Activated CD4-positive, alpha-beta T cell treated with anti-CD3 and anti-CD28 coated beads, Interleukin-10, Interleukin-2, amounts not matched to agents 100 ng/mL and 50 ng/mL, durations not matched to agents 16 hours and 8 hours (primary cell): ENCODE measurements around the gene H2BW2.
"Not testable (repeated sequence)": the region's sequence is repeated elsewhere in the genome, so short reads cannot be mapped to it uniquely, and the experiment has no call there.

ENCODE experiments used
- DNase-seq: peaks from one replicate; pipeline ENCODE4 v3.0.0-alpha.2; 2020

The H2BW2 gene

GRCh38 chrX:104039689-104040505 is at the start of gene H2BW2:
Gene H2BW2 (plus strand): TSS chrX:104039956. CDS start chrX:104039995, 39 bp downstream.
- DNase-seq, result no peak

GRCh38 chrX:103999234-103999633 is 40.5 kb upstream of the H2BW2 start:
- DNase-seq, result no peak

GRCh38 chrX:104008831-104009230 is 30.9 kb upstream of the H2BW2 start:
- no peak for DNase-seq

GRCh38 chrX:104013158-104013557 is 26.6 kb upstream of the H2BW2 start:
- DNase-seq, result no peak

- no peak for DNase-seq
Measured at GRCh38 chrX:104013606-104014005, 26.1 kb upstream of the H2BW2 start, which contains the start of gene H2BW1. Gene H2BW1 (minus strand): TSS chrX:104013708. CDS start chrX:104013576, 132 bp downstream.

GRCh38 chrX:104015576-104015975 is 24.2 kb upstream of the H2BW2 start:
- DNase-seq, result not testable (repeated sequence)

- no peak for DNase-seq
Measured at GRCh38 chrX:104018126-104018525, 21.6 kb upstream of the H2BW2 start.

- no peak for DNase-seq
Measured at GRCh38 chrX:104041003-104041402, 1.2 kb downstream of the H2BW2 start.

GRCh38 chrX:104045642-104046041 is 5.9 kb downstream of the H2BW2 start:
- no peak for DNase-seq

GRCh38 chrX:104047171-104047570 is 7.4 kb downstream of the H2BW2 start:
- DNase-seq, result no peak

GRCh38 chrX:104054956-104055355 is 15.2 kb downstream of the H2BW2 start:
- DNase-seq, result not testable (repeated sequence)

GRCh38 chrX:104062636-104063035 is 22.9 kb downstream of the H2BW2 start:
- DNase-seq, result not testable (repeated sequence)

- DNase-seq, result not testable (repeated sequence)
Measured at GRCh38 chrX:104075778-104076445, 36.2 kb downstream of the H2BW2 start, which contains the start of gene TMSB15C. Gene TMSB15C (minus strand): TSS chrX:104076236.

- DNase-seq, result not testable (repeated sequence)
Measured at GRCh38 chrX:104077854-104078253, 38.1 kb downstream of the H2BW2 start.

GRCh38 chrX:104084063-104084462 is 44.3 kb downstream of the H2BW2 start:
- no peak for DNase-seq

- no peak for DNase-seq
Measured at GRCh38 chrX:104084534-104085277, 45.0 kb downstream of the H2BW2 start.

- no peak for DNase-seq
Measured at GRCh38 chrX:104085477-104085876, 45.7 kb downstream of the H2BW2 start.

- no peak for DNase-seq
Measured at GRCh38 chrX:104085919-104086318, 46.2 kb downstream of the H2BW2 start.
